CD14-positive monocyte (primary cell): ENCODE measurements around the gene DNAAF5. TPM values are rescaled to one million over a fixed set of nuclear protein-coding genes. Genes with fewer than 3 reads are reported as not detected.

ENCODE experiments used
- DNase-seq, 3 donors: peaks; one replicate each; pipeline ENCODE4 v3.0.0-alpha.2; 2011 to 2022
- H2AFZ ChIP-seq: 2 replicates; pipeline ENCODE4 v1.6.0; 2012; ENCODE audit warnings: mild to moderate bottlenecking, low read depth, low read length, inconsistent platforms; ENCODE audit not compliant: insufficient read depth, poor library complexity, severe bottlenecking
- H3K27ac ChIP-seq, 2 donors: 1 replicate in 1 of 2; 2 replicates in 1 of 2; pipeline ENCODE4 v1.5.1; 2012 to 2013; ENCODE audit warnings: low read length in 2 of 2, control low read depth in 1 of 2, inconsistent platforms in 1 of 2, low read depth in 1 of 2, mild to moderate bottlenecking in 1 of 2
- H3K27me3 ChIP-seq, 2 donors: one replicate each; pipeline versions ENCODE4 v1.6.0 to v1.6.1; 2011 to 2013; ENCODE audit warnings: low read length in 2 of 2; ENCODE audit not compliant: control insufficient read depth in 2 of 2, insufficient read depth in 2 of 2
- H3K36me3 ChIP-seq, 2 donors: replicated peaks in 1 of 2; 1 replicate in 1 of 2; 2 replicates in 1 of 2; pipeline versions ENCODE4 v1.5.1 to v1.6.1; 2012 to 2013; ENCODE audit warnings: low read length in 2 of 2, control low read depth in 1 of 2, inconsistent platforms in 1 of 2, mild to moderate bottlenecking in 1 of 2; ENCODE audit not compliant: insufficient read depth in 2 of 2, control insufficient read depth in 1 of 2
- H3K4me1 ChIP-seq, 2 donors: 1 replicate in 1 of 2; 2 replicates in 1 of 2; pipeline versions ENCODE4 v1.5.1 to v1.6.1; 2012 to 2013; ENCODE audit warnings: low read length in 2 of 2, control low read depth in 1 of 2, inconsistent platforms in 1 of 2, mild to moderate bottlenecking in 1 of 2, moderate library complexity in 1 of 2; ENCODE audit not compliant: insufficient read depth in 2 of 2, control insufficient read depth in 1 of 2
- H3K4me2 ChIP-seq: replicated peaks from 2 replicates; pipeline ENCODE3; 2012; ENCODE audit warnings: low read length, moderate library complexity, mild to moderate bottlenecking; ENCODE audit not compliant: poor library complexity, severe bottlenecking; ENCODE audit errors: extremely low read depth
- H3K4me3 ChIP-seq, 3 experiments: fragments of 200-600 bp in 1 of 3; sonication (generic) in 1 of 3; replicated peaks in 1 of 3; 1 replicate in 2 of 3; 2 replicates in 1 of 3; pipeline ENCODE4 v1.5.1; 2011 to 2013; ENCODE audit warnings: low read length in 3 of 3, mild to moderate bottlenecking in 3 of 3, control low read depth in 2 of 3, low read depth in 2 of 3, inconsistent platforms in 1 of 3, moderate library complexity in 1 of 3
- H3K79me2 ChIP-seq: 2 replicates; pipeline ENCODE4 v1.6.0; 2012; ENCODE audit warnings: mild to moderate bottlenecking, control low read depth, inconsistent platforms, low read length, moderate library complexity; ENCODE audit not compliant: insufficient read depth
- H3K9ac ChIP-seq: 2 replicates; pipeline ENCODE4 v1.6.0; 2017; ENCODE audit warnings: low read length, mild to moderate bottlenecking; ENCODE audit not compliant: insufficient read depth, poor library complexity, severe bottlenecking
- H3K9me3 ChIP-seq, 2 donors: replicated peaks in 1 of 2; 1 replicate in 1 of 2; 2 replicates in 1 of 2; pipeline versions ENCODE4 v1.5.1 to v1.6.1; 2012 to 2013; ENCODE audit warnings: low read length in 2 of 2, control low read depth in 1 of 2; ENCODE audit not compliant: control insufficient read depth in 1 of 2, insufficient read depth in 1 of 2
- H4K20me1 ChIP-seq: 2 replicates; pipeline ENCODE4 v1.6.0; 2012; ENCODE audit warnings: mild to moderate bottlenecking, low read length, control low read depth, moderate library complexity; ENCODE audit not compliant: insufficient read depth
- H3K27ac Mint-ChIP-seq, 7 donors: one replicate each; pipeline ENCODE4 v1.8.0; 2020; ENCODE audit warnings: mild to moderate bottlenecking in 7 of 7, mixed read lengths in 7 of 7, moderate library complexity in 6 of 7, inconsistent platforms in 2 of 7
- H3K27me3 Mint-ChIP-seq, 3 donors: one replicate each; pipeline ENCODE4 v1.8.0; 2021 to 2022; ENCODE audit warnings: low read depth in 3 of 3, mild to moderate bottlenecking in 3 of 3, mixed read lengths in 3 of 3, moderate library complexity in 3 of 3, inconsistent platforms in 1 of 3
- H3K36me3 Mint-ChIP-seq, 2 donors: one replicate each; pipeline ENCODE4 v1.8.0; 2020; ENCODE audit warnings: mixed read lengths in 2 of 2, inconsistent platforms in 1 of 2, mild to moderate bottlenecking in 1 of 2
- H3K4me1 Mint-ChIP-seq: one replicate; pipeline ENCODE4 v1.8.0; 2020; ENCODE audit warnings: mild to moderate bottlenecking, mixed read lengths
- H3K4me3 Mint-ChIP-seq, 2 donors: one replicate each; pipeline ENCODE4 v1.8.0; 2020; ENCODE audit warnings: mild to moderate bottlenecking in 2 of 2, mixed read lengths in 2 of 2, moderate library complexity in 1 of 2
- H3K9me3 Mint-ChIP-seq, 7 donors: one replicate each; pipeline ENCODE4 v1.8.0; 2020 to 2022; ENCODE audit warnings: mixed read lengths in 7 of 7, mild to moderate bottlenecking in 6 of 7, moderate library complexity in 6 of 7, inconsistent platforms in 2 of 7
- WGBS: methylation state at CpG from one replicate; pipeline ENCODE4 v1.1.5; 2013; ENCODE audit warnings: missing lambda C conversion rate; ENCODE audit not compliant: insufficient coverage; 5-methylcytosine and 5-hydroxymethylcytosine counted together
- intact Hi-C, 2 donors: fragments of 100-400 bp; cut with micrococcal nuclease; formaldehyde crosslinking; loops; one replicate each; pipeline versions ENCODE4 v1.15.0 to v1.15.1; 2023
- polyA plus RNA-seq, 3 donors: library from polyadenylated mRNA; depleted of rRNA in 1 of 3; unstranded in 2 of 3; stranded (reverse) in 1 of 3; fragments of 300-500 nt in 2 of 3; fragments of >200 nt in 1 of 3; fragmentation: Illumina TruSeq in 2 of 3; gene quantifications; 1 replicate in 2 of 3; 2 replicates in 1 of 3; pipeline ENCODE4 v1.2.3, GENCODE V29; 2012 to 2021
- TF ChIP-seq, protein P1 (sequence below): fragments of 200-600 bp; IDR thresholded peaks from one replicate; pipeline ENCODE4 v1.8.0; 2022; ENCODE audit warnings: antibody characterized with exemption, mild to moderate bottlenecking

The DNAAF5 gene
- polyA plus RNA-seq, 3 donors = 1.2 to 9.6 (median 2.0) TPM

DNA sequence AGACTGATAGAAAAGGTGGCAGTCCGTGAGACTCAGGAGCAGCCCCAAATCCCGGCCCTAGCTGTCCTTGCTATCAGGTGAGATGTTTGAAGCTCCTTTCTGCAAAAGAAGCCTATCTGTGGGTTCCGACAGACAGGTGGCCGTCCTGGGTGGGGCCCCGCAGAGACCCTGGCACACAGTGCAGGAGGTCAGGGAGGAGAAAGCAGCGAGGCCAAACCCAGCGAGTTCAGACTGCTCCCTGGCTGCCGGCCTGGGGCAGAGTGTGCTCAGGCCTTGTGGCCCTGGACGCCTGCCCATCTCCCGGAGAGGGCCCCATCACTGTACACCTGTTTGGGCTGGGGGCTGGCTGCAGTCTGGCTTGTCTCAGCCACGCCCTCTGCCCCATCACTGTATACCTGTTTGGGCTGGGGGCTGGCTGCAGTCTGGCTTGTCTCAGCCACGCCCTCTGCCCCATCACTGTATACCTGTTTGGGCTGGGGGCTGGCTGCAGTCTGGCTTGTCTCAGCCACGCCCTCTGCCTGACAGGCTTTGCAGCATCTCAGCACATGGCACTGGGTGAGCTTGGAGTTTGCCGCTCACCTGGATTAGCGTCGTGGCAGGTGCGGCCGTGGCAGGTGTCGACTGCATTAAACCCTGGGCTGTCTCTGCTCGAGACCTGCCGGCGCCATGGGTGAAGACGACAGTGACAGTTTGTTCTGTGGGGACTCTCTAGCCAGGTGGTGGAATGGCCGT is 12.4 kb downstream of the DNAAF5 start:
- TF ChIP-seq, protein P1, sequence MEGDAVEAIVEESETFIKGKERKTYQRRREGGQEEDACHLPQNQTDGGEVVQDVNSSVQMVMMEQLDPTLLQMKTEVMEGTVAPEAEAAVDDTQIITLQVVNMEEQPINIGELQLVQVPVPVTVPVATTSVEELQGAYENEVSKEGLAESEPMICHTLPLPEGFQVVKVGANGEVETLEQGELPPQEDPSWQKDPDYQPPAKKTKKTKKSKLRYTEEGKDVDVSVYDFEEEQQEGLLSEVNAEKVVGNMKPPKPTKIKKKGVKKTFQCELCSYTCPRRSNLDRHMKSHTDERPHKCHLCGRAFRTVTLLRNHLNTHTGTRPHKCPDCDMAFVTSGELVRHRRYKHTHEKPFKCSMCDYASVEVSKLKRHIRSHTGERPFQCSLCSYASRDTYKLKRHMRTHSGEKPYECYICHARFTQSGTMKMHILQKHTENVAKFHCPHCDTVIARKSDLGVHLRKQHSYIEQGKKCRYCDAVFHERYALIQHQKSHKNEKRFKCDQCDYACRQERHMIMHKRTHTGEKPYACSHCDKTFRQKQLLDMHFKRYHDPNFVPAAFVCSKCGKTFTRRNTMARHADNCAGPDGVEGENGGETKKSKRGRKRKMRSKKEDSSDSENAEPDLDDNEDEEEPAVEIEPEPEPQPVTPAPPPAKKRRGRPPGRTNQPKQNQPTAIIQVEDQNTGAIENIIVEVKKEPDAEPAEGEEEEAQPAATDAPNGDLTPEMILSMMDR = no peak
- Histone ChIP-seq H3K9ac (no peak overlapping the region), H3K79me2 (peaks cover 4% of the 10 kb centered on the region), H3K9me3 (peaks cover 11 to 15% of the 10 kb centered on the region in 2 donors), H3K4me1 (no peaks in the 10 kb centered on the region), H3K36me3 (peaks cover 18 to 39% of the 10 kb centered on the region in 2 donors), H3K4me2 (no peak overlapping the region), H3K27me3 (no peaks in the 10 kb centered on the region), H3K4me3 (no peak overlapping the region), H4K20me1 (no peaks in the 10 kb centered on the region), H3K27ac (no peak overlapping the region), H2AFZ (no peak overlapping the region)
- whole genome bisulfite sequencing = 96% methylated on average over 20 of the region's 24 CpGs
- Mint-ChIP-seq H3K9me3 (peaks cover 0 to 6% (median 0%) of the 10 kb centered on the region in 7 donors), H3K27ac (no peak overlapping the region), H3K4me3 (no peak overlapping the region), H3K36me3 (peaks cover 33 to 39% of the 10 kb centered on the region in 2 donors), H3K4me1 (no peaks in the 10 kb centered on the region), H3K27me3 (no peaks in the 10 kb centered on the region)
- no peak for DNase-seq
- intact Hi-C loops = no loop called here

DNA sequence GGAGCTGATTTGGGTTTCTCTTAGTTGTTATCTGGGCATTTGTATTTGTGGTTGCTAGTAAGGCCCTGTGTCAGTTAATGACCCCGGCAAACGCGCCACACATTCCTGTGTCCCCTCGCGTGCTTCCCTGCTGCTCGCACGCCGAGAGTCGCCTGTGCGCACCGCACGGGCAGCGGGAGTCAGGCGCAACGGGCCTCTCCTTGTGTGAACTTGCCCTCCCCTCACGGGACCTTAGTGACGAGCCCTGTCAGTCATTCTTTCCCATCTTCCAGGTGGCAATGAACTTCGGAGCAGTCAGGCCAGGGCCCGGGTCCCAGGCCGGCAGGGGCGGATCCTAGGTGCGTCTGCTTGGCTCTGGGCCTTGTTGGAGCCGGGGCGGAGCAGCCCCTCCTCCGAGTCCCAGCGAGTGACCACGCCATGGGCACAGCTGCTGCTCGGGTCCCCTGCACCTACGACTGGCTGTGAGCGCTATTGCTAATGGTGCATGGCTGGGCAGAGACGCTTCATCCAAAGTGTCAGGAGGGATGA is 13.0 kb downstream of the DNAAF5 start:
- H3K79me2 ChIP-seq = no peaks in the 10 kb centered on the region
- H3K27me3 Mint-ChIP-seq = no peaks in the 10 kb centered on the region

More for the DNA sequence above, 13.0 kb downstream of the DNAAF5 start:
- peaks cover 35 to 41% of the 10 kb centered on the region in 2 donors for H3K36me3 Mint-ChIP-seq
- WGBS = over 99% methylated on average over 30 of the region's 31 CpGs
- Histone ChIP-seq H3K4me3 (no peak overlapping the region), H3K9me3 (peaks cover 9 to 10% of the 10 kb centered on the region in 2 donors), H3K4me1 (no peaks in the 10 kb centered on the region), H3K36me3 (peaks cover 18 to 33% of the 10 kb centered on the region in 2 donors), H2AFZ (no peak overlapping the region), H3K27ac (no peak overlapping the region), H3K4me2 (no peak overlapping the region), H3K27me3 (no peaks in the 10 kb centered on the region), H4K20me1 (no peaks in the 10 kb centered on the region), H3K9ac (no peak overlapping the region)
- intact Hi-C loops = no loop called here
- no peak overlapping the region for H3K27ac Mint-ChIP-seq
- peaks cover 0 to 1% (median 0%) of the 10 kb centered on the region in 7 donors for H3K9me3 Mint-ChIP-seq
- H3K4me3 Mint-ChIP-seq = no peak overlapping the region
- H3K4me1 Mint-ChIP-seq = no peaks in the 10 kb centered on the region
- no peak for DNase-seq
- TF ChIP-seq, protein P1 = no peak
